Cerebellar cortex (tissue), 1 donor: ENCODE measurements around the gene ZSWIM2.
"Not testable (repeated sequence)": the region's sequence is repeated elsewhere in the genome, so short reads cannot be mapped to it uniquely, and the experiment has no call there.

Experiments used
- DNase-seq: peaks from one replicate; pipeline ENCODE4 v3.0.0-alpha.2; 2015; ENCODE audit warnings: low spot score

ZSWIM2 gene

GRCh38 chr2:186848873-186849578 is at the start of gene ZSWIM2:
TSS of gene ZSWIM2 (minus strand) at chr2:186849170. CDS start at chr2:186849130, 40 bp downstream.
- peak; percentile 49 for DNase-seq

GRCh38 chr2:186896220-186896619 is 47.2 kb upstream of the ZSWIM2 start:
- DNase-seq, result not testable (repeated sequence)

- DNase-seq, result no peak
These were observed 46.5 kb upstream of the ZSWIM2 start for GRCh38 chr2:186895451-186895850.

GRCh38 chr2:186894478-186894877 is 45.5 kb upstream of the ZSWIM2 start:
- no peak for DNase-seq

GRCh38 chr2:186892821-186893220 is 43.9 kb upstream of the ZSWIM2 start:
- DNase-seq, result no peak

- no peak for DNase-seq
These were observed 42.2 kb upstream of the ZSWIM2 start for GRCh38 chr2:186891185-186891621.

- DNase-seq, result no peak
These were observed 40.3 kb upstream of the ZSWIM2 start for GRCh38 chr2:186889101-186889879.

- no peak for DNase-seq
These were observed 38.4 kb upstream of the ZSWIM2 start for GRCh38 chr2:186887107-186888090.

GRCh38 chr2:186884587-186884986 is 35.6 kb upstream of the ZSWIM2 start:
- DNase-seq, result no peak

- DNase-seq, result no peak
These were observed 34.7 kb upstream of the ZSWIM2 start for GRCh38 chr2:186883666-186884065.

- no peak for DNase-seq
These were observed 33.6 kb upstream of the ZSWIM2 start for GRCh38 chr2:186882511-186883071.

- no peak for DNase-seq
These were observed 32.7 kb upstream of the ZSWIM2 start for GRCh38 chr2:186881660-186882059.

GRCh38 chr2:186879312-186879711 is 30.3 kb upstream of the ZSWIM2 start:
- no peak for DNase-seq

- DNase-seq, result no peak
These were observed 25.7 kb upstream of the ZSWIM2 start for GRCh38 chr2:186874713-186875112.

- no peak for DNase-seq
These were observed 22.9 kb upstream of the ZSWIM2 start for GRCh38 chr2:186871881-186872280.

GRCh38 chr2:186868344-186868743 is 19.4 kb upstream of the ZSWIM2 start:
- no peak for DNase-seq

GRCh38 chr2:186862869-186863709 is 14.1 kb upstream of the ZSWIM2 start:
- DNase-seq, result peak; percentile 42

- no peak for DNase-seq
These were observed 6.2 kb upstream of the ZSWIM2 start for GRCh38 chr2:186855216-186855615.

- DNase-seq, result no peak
These were observed 5.0 kb upstream of the ZSWIM2 start for GRCh38 chr2:186853951-186854350.

- DNase-seq, result no peak
These were observed 3.5 kb upstream of the ZSWIM2 start for GRCh38 chr2:186852508-186852907.

GRCh38 chr2:186842373-186842772 is 6.6 kb downstream of the ZSWIM2 start:
- DNase-seq, result no peak
